Measurements from ENCODE around the gene NHS.

The NHS gene

DNA sequence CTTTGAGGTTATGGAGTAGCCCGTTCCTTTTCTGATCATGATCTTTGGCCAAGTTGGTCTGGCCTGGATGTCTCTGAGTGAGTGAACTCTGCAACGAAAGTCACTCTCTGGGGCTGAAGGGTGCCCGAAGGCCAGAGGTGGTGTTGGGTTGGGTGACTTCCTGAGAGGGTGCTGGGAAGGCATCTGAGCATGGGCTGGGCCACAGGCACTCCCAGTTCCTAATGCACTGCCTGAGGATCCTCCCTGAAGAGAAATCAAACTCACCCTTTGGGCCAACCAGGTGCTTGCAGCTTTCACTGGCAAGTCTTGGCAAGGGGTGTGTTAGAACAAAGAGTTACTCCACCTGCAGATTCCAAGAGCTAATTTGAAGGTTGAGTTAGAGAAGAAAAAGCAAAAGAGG is 295.9 kb downstream of the NHS start:
- DNase-seq (ENCODE audit: low read depth in 3 of 3) = no peak

DNA sequence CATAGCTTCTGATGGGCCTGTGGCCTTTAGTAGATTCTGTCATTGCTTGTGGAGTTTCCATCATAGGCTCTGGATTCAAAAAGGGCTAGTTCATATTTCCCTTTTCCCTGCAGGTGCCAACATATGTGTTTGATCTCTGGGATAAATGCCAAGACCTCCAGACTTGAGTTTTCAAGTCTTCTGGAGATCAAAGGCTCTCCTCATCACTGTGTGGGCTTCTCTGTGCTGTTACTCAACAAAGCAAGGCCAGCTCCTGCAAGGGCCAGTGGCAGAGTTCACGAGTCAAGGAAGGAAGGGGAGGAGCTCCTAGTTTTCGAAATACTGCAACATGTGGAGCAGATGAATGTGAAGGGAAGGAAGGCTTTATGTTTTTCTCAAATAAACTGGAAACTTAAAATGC is 299.6 kb downstream of the NHS start:
- DNase-seq (ENCODE audit: low read depth in 3 of 3) = no peak

DNA sequence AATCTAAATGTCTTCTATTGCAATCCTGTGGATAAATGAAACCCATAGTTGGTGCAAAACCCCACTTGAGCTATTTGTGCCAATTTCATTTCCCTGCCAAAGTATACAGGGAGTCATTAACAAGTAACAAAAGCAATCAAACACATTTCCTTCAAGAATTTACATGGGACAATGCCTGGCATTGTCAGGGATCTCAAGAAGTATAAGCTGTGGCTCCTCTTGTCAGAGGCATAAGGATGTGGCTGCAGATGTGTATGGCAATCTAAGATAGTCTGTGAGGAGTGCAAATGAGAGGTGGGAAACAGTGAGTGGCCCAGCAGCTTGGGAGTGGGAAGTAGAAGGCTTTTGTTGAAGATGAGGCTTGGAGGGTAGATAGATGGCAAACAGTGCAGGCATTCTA is 304.3 kb downstream of the NHS start:
- DNase-seq (ENCODE audit: low read depth in 3 of 3) = no peak

DNA sequence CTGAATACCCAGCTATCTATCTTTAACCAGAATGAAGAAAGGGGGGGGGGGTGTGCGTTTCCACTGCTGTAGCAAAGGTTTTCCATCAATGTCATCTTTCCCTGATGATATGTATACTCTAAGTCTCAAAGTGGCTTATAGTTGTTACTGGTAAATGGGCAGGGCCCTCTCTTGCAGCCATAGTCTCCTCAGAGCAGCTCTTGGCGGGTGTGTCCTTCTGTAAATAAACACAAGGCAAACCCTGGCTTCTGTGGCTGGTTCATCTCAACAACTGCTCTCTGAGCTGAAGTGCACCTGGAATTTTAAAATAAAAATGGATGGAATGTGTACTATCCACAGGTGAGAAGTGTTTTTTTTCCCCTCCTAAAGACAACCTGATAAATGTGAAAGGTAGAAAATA is 304.8 kb downstream of the NHS start:
- no peak for DNase-seq (ENCODE audit: low read depth in 3 of 3)

DNA sequence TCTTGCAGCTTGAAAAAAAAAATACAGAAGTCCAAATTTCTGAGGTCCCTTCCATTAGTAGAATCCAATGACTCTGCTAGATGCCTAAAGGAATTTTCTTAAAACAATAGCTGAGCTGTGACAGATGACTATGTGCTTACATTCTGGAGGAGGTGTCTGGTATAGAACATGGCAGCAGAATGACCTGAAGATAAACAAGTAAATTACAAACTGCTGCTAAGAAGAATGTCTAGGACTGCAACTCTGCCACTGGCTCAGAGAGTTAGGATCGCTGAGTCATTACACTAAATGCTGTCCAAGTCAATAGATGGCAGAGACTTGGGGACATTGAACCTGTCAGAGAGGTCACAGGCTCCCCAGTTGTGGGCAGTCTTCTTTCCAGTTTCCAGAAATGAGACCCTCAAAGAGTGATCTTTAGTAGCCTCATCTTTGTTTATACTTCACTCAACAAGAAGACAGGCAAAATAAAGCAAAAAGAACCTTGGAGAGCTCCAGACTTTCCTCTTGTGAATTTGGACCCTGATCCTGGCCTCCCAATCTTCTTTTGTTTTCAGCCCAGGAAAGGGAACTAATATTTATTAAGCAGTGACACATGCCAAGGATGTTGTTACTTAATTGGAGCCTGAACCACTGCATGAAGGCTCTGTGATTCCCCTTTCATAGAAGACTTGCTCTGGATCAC is 305.9 kb downstream of the NHS start:
- no peak for DNase-seq (ENCODE audit: low read depth in 3 of 3)

DNA sequence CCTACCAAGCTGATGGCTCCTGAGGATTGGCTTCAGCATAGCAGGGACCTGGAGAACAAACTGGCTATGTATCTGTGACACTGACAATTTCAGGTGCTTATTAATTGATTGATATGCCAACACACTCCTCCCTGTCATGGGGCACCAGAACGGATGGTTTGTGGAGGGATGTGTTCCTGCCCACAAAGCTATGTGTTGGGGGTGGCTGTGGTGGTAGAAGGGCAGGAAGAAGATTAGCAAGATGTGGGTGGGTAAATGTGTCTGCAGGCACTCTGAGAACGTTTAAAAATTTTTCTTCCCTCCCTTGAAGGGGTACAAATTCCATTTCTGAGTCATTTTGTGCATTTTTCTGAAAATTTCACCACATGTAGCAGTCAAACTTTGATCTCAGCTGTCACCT is 307.3 kb downstream of the NHS start:
- DNase-seq (ENCODE audit: low read depth in 3 of 3) = peak in 1 of 3 experiments; percentile 1

DNA sequence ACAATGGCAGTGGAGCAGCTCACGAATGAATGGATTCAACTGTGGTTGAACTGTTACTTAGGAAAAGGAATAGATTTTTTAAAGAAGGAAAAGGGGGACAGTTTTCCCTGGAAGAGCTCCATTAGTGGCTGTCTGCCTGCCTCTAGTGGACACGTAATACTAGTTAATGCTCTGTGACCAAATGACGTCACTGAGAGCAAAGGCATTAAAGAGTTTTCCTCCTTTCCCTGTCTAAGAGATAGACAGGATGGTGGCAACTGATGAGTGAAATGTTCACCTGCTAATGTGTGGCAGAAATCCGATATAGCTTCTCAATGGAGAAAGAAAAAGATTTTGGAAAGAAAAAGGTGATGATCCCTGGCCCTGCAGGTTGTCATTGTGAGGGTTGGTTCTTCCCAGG is 310.0 kb downstream of the NHS start:
- no peak for DNase-seq (ENCODE audit: low read depth in 3 of 3)

DNA sequence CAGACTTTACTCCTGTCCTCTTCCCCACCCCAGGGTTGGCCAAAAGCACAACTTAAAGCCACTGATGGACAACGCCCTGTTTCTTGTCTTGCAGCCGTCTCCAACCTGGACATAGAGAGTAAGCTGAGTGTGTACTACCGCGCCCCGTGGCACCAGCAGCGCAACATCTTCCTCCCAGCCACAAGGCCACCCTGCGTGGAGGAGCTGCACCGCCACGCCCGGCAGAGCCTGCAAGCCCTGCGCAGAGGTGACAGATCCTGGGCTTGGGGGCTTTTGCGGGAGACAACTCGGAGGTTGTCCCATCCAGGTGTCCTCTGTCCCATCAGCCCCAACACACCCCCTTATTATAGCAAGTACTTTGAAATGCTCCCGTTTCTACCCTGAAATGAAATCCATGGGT is 312.6 kb downstream of the NHS start:
- DNase-seq (ENCODE audit: low read depth in 3 of 3) = no peak

DNA sequence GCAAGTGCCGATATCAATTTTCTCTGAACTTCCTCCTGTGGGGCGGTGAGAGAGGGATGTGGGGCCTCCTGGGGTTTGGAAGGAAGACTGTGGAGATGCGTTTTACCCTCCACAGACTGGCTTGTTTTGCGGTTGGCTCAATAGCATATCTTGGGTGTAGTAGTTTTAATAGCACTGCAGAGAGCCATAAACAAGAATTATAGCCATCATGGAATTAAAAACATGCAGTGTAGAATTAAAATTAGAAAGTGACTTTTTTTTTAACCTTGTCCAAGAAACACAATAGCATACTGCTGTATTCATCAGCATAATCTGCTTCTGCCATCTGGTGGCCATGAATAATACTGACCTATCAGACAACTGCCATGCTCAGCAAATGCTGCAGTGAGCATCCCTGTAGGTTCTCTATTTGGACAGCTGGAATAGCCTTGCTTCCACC is 315.0 kb downstream of the NHS start:
- DNase-seq (ENCODE audit: low read depth in 3 of 3) = peak; percentile 0 to 19 (median 1)

DNA sequence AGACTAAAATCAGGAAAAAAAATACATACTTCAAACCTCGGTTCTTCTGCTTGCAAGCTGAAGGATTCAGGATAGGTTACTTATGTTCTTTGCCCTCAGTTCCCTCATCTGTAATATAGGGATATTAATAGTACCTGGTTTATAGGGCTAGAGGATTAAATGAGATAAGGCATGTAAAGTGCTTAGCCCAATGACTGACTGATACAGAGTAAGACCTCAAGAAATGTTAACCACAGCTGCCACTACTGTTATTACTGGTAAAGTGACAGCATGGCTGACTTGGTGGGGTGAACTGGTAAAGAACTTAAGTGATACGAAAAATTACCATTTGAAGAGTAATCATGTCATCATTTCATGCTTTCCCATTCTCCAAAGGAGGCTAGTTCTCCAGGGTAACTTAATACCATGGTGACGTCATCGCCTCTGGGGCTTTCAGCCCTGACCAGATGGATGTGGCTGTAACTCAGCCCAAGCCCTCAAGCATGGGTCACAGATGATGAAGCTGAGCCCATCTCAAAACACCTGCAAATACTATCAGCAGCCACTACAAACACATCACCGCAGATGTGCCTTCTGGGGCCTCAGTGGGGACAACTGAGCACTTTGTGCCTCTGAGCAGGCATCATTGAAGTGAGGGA is 317.8 kb downstream of the NHS start:
- no peak for DNase-seq (ENCODE audit: low read depth in 3 of 3)

DNA sequence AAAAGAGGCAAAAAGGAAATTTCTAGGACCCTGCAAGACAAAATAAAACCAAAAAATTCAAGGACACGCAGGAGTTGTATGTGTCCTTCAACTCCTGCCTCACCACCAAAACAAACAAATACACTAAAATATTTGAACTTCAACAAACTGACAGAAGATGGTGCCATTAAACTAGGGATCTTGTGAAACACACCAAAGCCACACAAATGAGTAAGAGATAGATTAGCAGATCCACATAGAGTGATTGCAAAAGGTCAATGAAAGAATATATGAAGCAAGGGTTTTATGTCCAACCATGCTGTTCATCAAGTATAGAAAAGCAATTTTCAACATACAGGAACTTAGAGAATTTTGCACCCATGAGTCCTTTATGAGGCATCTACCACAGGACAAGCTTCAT is 322.2 kb downstream of the NHS start:
- no peak for DNase-seq (ENCODE audit: low read depth in 3 of 3)

DNA sequence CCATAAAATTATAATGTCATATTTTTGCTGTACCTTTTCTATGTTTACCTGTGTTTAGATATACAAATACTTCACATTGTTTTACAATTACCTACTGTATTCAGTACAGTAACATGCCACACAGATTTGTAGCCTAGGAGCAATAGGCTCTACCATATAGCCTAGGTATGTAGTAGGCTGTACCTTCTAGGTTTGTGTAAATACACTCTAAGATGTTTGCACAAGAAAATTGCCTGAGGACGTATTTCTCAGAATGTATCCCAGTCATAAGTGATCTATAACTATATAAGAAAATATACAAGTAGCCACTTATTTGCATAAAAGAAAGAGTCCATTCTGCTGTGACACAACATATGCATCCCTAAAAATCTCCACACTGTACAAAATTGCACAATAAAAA is 326.0 kb downstream of the NHS start:
- no peak for DNase-seq (ENCODE audit: low read depth in 3 of 3)

DNA sequence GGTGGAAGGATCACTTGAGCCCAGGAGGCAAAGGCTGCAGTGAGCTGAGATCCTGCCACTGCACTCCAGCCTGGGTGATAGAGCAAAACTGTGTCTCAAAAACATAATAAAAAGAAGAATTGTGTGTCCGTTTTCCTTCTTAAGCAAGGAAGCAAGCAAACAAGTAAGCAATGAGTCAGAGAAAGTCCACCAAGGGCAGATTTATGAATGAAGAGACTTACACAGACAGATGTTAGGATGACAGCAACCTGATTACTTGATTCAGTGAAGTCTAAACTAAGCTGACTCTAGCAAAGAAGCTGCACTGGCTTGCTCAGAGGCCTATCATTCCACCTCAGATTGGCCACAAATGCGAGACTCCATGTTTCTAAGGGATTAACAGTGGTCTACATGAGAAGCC is 328.2 kb downstream of the NHS start:
- no peak for DNase-seq (ENCODE audit: low read depth in 3 of 3)

DNA sequence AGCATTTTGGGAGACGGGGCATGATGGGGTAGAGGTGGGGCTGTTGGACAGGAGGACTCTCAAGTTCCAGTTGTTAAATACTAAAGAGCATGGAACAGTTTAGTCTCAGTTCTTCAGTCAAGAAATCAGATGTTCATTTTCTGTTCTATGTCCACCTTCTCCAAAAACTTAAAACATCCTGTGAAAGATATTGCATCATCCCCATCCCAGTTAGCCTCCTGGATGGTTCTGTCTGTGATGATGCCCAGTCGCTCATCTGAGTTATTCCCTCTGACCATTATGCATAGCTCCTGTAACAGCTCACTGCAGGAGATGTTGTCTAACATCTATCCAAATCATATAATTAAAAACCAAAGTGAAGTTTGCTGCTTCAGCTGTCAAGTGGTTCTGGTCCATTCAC is 330.2 kb downstream of the NHS start:
- no peak for DNase-seq (ENCODE audit: low read depth in 3 of 3)

DNA sequence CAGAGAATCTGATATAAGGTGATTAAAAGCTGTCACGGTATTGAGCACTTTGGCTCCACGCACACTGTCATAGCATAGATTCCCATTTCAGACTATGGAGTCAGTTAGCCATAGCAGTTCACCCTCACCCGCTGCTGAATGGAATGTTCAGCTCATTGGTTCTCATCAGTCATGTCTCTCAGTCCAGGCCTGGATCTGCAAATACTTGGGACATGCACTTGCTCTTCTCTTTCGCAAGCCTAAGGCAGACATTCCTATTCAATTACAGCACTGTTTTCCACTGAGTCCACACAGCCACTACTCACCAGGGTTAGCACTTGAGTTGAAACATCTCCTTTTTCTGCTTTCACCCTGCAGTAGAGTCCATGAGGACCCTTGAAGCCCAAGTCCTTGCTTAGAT is 331.7 kb downstream of the NHS start:
- no peak for DNase-seq (ENCODE audit: low read depth in 3 of 3)

DNA sequence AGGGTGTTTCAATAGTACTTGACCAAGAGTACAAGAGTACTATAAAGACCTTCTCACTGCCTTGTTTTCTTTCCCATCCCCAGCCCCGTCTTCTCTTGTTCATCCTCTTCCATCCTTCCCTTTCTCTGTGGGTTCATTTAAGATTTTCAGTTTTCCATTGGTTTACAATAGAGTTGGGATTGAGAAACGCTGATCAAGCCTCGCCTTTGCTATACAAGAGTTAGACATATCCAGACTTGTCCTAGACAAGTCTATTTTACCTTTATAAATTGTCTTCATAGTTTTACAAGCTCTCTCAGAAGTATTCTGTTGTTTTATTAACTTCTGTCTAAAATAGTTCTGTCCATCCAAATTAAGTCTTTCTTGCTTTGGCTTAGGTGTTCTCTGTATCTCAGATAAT is 332.7 kb downstream of the NHS start:
- DNase-seq (ENCODE audit: low read depth in 3 of 3) = no peak

DNA sequence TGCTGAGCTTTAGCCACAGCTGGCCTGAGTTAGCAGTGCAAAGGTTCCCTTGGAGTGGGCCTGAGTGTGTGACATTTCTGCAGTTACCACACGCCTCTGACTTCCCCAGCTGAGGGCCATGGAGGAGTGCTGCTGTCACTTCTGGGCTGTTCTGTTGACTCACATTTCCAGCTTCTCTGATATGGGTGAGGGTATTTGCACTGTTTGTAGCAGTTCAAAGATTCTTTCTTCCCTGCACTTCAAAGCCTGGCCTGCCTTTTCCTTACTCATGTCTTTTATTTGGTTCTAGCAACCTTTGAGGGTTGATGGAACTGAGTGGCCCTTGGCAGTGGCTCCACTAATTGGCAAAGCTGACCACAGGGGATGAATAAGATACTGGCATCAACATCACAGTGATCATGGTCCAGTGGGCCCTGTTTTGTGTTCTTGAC is 335.9 kb downstream of the NHS start:
- no peak for DNase-seq (ENCODE audit: low read depth in 3 of 3)

DNA sequence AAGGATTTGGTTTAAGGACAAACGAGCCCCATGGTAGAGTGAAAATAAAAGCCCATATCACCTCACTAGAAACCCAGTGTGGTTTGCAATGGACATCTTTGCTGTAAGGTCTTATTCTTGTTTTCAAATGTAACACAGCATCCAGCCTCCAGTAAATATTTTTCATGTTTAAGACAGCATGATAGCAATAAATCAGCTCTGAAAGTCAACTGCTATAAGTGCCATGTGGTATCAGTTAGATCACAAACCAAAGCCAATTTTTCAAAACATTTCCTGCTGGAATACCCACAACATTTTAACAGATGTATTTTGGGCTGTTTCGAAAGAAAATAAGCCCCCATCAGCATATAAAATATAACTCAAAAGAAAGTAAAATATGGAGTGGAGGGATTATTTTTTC is 338.3 kb downstream of the NHS start:
- no peak for DNase-seq (ENCODE audit: low read depth in 3 of 3)

DNA sequence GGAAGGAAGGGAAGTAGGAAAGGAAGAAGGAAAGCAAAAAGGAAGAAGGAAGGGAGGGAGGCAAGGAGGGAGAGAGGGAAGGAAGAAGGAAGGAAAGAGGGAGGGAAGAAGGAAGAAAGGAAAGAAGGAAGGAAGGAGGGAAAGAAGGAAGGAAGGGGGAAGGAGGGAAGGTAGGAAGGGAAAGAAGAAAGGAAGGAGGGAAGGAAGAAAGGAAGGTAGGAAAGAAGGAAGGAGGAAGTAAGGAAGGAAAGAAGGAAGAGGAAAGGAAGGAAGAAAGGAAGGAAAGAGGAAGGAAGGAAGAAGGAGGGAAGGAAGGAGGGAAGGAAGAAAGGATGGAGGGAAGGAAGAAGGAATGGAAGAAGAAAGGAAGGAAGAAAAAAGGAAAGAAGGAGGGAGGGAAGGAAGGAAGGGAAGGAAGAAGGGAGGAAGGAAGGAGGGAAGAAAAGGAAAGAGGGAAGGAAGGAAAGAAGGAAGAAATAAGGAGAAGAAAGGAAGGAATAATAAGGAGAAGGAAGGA is 343.7 kb downstream of the NHS start:
- no peak for DNase-seq (ENCODE audit: low read depth in 3 of 3)

DNA sequence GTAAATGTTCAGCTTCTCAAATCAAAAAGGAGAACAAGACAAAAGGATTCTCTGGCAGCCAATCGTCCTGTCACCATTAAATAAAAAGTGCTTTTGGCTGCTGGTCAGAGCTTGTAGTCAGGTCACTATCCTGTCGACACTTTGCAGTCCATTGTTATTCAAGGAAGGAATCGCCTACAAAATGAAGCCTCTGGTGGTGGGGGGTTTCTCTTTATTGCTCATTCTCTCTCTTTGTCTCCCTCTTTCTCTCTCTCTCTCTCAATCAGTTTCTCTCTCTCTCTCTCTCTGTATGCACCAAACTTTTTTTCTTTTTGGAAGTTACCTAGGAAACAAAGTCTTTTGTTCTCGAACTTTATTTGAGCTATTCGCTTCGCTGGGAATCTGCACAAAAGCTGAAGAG is 344.7 kb downstream of the NHS start:
- no peak for DNase-seq (ENCODE audit: low read depth in 3 of 3)

DNA sequence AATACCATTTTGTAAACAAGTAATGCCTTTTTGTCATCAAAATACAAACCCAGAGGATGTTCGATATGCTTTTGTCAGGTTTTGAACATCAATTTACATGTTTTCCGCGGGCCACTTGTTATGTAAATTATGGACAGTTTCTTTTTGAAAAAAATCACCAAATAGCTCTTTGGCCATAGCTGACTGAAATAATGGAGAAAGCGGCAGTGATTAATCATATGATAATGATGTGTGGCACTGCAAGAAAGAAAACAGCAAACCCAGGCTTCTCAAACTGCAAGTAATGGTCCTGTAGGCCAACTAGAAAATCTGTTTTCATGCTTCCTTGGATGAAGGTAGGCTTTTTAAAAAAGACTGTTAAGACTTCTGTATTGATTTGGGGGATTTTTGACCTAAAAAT is 346.7 kb downstream of the NHS start:
- DNase-seq (ENCODE audit: low read depth in 3 of 3) = no peak

DNA sequence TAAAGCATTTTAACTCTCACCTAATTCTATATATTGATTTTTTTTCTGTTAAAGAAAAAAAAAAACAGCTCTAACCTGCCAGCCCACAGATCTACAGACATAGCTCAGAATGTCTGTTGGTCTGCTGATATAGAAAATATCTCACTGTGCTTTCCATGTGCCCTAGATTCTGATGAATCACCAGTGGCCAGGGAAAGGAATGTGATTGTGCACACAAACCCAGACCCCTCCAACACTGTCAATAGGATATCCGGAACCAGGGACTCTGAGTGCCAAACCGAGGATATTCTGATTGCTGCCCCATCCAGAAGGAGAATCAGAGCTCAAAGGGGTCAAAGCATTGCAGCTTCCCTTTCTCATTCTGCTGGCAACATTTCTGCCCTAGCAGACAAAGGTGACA is 350.2 kb downstream of the NHS start:
- DNase-seq (ENCODE audit: low read depth in 3 of 3) = no peak

DNA sequence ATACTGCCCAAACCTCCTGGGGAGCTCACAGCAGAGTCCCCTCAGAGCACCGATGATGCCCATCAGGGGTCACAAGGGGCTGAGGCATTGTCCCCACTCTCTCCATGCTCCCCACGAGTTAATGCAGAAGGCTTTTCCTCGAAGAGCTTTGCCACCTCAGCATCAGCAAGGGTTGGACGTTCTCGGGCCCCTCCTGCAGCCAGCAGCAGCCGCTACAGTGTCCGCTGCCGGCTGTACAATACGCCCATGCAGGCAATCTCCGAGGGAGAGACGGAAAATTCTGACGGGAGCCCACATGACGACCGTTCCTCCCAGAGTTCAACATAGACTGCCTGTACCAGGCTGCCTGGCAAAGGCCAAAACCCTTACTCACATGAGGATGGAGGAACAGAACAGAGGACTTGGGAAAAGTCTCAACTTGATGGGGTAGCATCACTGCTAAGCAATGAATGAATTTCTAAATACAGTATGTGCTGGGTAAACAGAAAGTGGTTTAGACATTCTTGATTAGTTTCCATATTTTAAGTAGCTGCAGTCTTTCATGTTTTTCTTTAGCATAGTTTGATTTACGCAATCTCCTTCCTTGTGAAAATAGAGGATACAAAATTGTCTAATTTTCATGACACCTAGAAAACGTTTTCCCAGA is 357.3 kb downstream of the NHS start:
- no peak for DNase-seq (ENCODE audit: low read depth in 3 of 3)

Measured in stimulated activated CD4-positive, alpha-beta T cell treated with anti-CD3 and anti-CD28 coated beads, TNF-alpha, amount 100 ng/mL, for 24 hours (primary cell).